GM18867 (cell line): ENCODE results near the gene SLC35B3.
"Not testable (repeated sequence)": the region's sequence is repeated elsewhere in the genome, so short reads cannot be mapped to it uniquely, and the experiment has no call there.

ENCODE experiments used
- ATAC-seq: cut with Tn5 transposase; IDR thresholded peaks from one replicate; pipeline ENCODE4 v1.9.1; 2021; ENCODE audit warnings: mild to moderate bottlenecking, moderate library complexity; ENCODE audit not compliant: unreplicated experiment

SLC35B3 gene

GRCh38 chr6:8435093-8435844, at the start of gene SLC35B3:
Gene SLC35B3, minus strand, starts transcription at chr6:8435545.
- peak; percentile 94 for ATAC-seq

GRCh38 chr6:8483650-8484049, 48.3 kb upstream of the SLC35B3 start:
- ATAC-seq, result peak; percentile 51

DNA sequence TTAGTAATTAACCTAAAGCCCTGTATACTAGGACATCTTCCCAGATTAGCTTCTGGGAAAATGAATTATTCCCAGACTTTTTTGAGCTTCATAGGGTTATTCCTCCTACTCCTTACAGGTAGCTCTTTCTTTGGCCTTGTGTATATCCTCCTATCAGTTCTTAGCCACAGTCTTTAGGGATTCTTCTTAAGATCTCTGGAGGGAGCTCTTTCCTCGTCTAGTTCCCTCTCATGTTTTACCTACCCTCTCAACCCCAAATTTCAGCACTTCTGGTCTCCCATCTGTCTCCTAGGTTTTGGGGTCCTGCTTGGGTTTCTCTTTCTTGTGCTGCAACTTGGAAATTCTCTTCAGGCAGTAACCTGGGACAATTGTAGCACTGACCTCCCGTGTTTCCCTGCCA, 46.4 kb upstream of the SLC35B3 start:
- peak; percentile 89 for ATAC-seq

DNA sequence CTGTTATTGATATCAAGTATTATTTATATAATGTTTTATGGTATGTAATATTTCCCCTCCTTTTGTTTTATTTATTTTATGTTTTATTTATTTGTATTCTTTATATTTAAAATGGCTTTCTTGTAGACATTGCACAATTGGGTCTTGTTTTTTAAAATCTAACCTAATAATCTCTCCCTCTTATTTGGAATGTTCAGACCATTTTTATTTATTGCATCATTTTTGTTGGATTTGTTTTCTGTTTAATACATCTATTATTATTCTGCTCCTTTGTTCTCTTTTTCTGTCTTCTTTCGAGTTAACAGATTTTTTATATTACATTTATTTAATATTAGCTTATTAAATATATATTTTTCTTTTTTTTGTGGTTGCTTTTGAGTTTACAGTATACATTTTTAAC, 43.1 kb upstream of the SLC35B3 start:
- no peak for ATAC-seq

DNA sequence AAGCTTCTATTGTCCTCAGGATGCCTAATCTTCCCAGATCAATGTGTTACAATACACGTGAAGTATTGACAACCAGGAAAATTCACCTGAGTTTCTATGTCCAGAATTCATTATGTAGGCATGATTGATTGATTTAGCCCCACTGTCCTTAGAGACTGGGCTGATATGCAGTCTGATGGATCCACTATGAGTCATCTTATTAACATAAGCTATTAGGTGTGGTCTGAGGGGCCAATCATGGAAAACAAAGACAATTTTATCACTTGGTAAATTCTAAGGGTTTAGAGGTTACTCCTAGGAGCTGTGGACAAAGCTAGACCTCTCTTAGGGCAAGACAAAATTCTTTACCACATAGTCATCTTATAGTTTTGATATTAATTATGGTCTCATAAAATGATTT, 41.3 kb upstream of the SLC35B3 start:
- no peak for ATAC-seq

GRCh38 chr6:8468552-8469356, 33.4 kb upstream of the SLC35B3 start:
- no peak for ATAC-seq

DNA sequence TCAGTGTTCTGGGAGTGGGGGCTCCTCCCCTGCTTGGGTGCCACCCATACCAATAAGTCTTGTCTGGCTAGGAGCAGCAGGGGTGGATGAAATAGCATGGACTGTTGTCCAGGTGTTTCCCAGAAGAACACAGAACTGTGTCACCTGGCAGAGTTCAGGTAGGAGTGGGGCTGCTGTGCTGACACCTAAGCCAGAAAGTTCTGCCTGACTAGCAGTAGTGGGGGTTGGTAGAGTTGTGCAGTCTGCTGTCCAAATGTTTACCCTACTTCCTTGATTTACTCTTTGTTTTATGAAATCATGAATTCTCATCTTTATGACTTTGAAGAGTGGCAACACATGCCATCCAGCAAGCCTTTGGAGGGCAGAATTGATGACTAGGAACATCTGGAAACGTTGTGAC, 27.3 kb upstream of the SLC35B3 start:
- ATAC-seq, result no peak

DNA sequence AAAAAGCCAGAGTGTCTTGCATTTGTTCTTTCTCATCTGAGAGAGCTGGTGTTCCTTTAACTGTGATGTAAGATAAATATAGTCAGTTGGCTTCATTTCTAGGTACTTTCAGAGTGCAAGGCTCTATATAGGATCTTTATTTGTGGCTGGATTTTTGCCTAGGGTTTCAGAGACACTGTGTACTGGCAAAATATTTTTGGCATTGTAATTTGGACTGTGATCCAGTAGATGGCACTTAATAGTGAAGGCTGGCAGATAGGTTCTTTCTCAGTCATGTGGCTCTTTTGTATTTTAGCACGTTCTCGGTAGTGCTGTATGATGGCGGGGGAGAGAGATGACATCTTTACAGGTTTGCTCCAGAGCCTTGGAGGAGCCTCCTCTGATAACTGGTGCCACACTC, 26.8 kb upstream of the SLC35B3 start:
- peak; percentile 51 for ATAC-seq

DNA sequence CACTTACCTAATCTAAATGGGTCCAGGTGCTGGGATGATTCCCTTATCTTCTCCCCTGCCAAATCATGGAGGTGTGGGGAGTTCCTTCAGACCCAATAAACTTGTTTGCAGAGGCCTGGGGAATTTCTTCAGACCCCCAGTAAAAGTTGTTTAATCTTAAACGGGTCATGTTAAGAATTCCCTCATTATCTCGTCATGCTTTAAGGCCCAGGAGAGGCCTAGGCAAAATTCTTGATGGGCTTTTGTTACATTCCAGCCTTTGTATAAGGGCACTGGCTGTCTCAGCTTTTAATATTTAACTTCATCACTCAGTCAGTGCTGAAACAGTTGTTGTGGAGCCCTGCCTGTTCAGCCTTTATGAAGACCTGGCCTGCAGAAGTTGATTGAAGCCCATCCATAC, 11.0 kb upstream of the SLC35B3 start:
- no peak for ATAC-seq

DNA sequence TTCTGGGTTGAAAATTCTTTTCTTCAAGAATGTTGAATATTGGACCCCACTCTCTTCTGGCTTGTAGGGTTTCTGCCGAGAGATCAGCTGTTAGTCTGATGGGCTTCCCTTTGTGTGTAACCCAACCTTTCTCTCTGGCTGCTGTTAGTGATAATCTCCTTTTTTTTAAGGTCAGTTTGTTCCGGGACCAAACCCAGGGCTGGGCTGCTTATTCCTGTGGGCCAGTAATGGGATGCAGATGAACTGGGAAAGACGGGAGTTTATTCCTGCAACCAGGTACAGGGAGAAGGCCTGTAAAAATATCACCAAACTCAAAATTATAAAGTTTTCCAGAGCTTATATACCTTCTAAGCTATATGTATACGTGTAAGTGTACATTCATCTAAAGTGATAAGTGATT, 10.6 kb upstream of the SLC35B3 start:
- not testable (repeated sequence) for ATAC-seq

DNA sequence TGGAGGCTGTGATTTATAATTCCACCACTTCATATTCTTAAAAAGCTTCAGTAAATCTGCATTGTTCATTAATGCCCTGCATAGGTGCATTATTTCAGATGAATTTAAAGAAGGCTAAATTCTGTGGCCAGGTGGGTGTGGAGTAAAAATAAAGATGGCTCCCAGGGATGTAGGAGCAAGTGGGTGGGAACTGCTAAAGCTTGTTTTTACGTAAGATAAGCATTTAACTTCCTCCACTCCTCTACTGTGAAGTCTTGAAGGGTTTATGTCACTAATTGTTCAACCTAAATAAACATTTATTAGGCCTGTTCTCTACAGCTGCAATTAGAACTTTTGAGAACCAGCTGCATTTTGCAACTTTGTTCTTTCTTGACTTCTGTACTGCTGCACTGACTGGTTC, 6.8 kb upstream of the SLC35B3 start:
- ATAC-seq, result no peak

DNA sequence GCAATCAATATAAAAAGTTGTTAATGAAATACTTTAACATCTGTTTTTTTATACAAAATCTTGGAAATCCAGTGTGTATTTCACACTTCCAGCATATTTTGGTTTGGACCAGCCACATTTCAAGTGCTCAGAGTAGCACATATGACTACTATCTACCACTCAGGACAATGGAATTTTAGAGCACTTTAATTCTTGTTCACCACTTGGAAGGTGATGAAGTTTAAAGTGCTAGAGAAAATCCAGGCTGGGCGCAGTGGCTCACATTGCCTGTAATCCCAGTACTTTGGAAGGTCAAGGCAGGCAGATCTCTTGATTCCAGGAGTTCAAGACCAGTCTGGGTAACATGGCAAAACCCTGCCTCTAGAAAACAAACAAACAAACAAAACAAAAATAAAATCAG, 6.1 kb upstream of the SLC35B3 start:
- ATAC-seq, result no peak

DNA sequence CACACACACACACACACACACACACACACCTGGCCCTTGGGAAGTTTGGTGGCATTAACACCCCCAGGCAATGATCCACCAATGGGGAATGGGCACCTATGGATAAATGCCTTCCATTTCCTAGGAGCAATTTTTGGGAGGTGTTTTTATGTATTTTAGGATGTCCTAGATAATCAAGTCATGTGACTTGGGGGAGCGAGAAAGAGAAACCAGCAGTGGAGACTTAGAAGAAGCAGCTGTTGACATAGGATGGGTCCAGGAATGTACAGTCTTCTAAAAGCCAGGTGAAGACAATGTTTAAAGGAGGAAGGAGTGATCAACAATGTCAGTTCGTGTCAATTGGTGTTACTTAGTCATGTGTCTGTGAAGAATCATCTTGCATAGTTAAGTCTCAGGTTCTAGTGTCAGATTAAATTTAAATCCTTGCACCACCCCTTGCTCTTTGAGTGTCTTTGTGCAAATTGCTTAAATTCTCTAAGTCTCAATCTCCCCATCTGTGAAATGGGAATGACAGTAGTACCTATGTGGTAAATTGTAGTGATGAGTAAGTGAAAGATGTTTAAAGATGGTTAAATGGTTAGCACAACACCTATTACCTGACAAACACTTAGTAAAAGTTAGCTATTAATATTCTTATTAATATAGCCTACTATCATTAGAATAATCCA, 4.4 kb upstream of the SLC35B3 start:
- ATAC-seq, result no peak

DNA sequence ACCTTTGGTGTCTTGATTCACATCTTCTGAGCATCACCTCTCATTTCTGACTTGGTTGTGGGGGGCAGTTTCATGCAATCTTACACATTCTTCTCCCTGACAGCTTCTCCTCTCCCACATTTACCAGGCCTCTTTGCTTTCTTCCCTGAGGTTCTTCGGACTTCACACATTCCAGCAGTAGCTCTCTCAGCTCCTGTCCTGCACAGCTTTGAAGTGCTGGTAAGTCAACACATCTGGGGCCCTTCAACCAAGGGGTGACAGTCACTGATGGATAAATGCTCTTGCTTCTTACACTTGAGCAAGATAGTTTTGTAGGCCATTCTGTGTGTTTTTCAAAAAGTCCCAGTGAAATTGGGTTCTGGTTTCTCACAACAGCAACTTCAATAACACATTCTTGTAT, 2.5 kb upstream of the SLC35B3 start:
- no peak for ATAC-seq

DNA sequence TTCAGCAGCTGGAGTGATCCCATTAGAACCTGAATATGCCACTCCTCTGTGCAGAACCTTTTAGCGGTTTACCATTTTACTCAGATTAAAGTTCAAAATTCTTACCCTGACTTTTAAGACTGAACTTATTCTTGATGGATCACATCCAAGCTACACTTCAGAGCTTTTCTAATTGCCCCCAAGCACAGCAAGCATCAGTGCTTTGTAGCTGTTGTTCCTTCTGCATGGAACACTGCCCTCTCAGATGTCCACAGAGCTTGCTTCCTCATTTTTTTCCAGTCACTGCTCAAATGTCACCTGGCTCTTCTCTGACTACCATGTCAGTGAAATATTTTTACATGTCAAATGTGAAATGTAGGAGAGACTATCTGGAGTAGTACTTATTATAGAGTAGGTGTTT, 1.6 kb upstream of the SLC35B3 start:
- no peak for ATAC-seq

- ATAC-seq, result no peak
Measured at GRCh38 chr6:8435845-8436168, 462 bp upstream of the SLC35B3 start.

- peak; percentile 24 for ATAC-seq
Measured at GRCh38 chr6:8434727-8435092, 635 bp downstream of the SLC35B3 start.

- ATAC-seq, result no peak
Measured at GRCh38 chr6:8432614-8433013, 2.7 kb downstream of the SLC35B3 start.

DNA sequence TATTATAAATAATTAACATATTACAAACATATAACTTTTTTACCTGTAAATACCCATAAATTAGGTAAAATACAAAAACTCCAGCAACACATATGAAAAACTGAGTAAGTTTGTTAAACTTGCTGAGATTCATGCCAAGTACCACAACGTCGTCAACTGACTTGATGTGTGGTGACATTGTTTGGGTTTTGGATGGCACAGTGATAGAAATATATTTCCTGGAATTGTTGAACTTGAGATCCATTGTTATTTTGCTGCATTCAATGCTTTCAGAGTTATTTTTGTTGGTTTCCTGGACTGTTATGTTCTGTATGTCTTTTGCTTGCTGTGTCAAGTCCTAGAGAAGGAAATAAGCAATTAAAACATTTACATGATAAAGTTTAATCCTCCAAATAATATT, 5.5 kb downstream of the SLC35B3 start:
- ATAC-seq, result no peak

GRCh38 chr6:8426544-8426943, 8.8 kb downstream of the SLC35B3 start:
- ATAC-seq, result not testable (repeated sequence)

DNA sequence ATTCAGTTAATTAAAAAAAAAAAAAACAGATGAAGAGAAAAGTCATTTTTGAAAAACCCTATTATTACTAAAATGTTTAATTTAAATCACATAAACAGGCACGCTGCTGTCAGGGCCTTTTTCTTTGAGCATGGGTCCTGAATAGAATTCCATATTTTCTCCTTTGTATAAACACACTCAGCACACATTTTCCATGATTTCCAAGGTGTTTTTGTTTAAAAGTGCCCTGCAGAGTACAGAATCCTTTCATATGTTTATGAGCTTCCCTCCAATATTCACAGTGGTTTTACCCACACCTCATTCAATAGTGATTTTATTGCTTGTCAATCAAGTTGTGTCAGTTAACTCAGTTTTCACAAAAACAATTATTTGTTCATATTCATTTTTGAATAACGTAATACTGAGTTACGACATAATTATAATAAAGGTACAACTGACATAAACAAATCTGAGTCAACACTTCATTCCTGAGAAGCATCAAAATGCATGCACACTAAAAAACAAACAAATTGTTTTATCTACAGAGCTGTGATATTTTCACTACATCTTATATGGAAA, 15.2 kb downstream of the SLC35B3 start:
- ATAC-seq, result no peak

DNA sequence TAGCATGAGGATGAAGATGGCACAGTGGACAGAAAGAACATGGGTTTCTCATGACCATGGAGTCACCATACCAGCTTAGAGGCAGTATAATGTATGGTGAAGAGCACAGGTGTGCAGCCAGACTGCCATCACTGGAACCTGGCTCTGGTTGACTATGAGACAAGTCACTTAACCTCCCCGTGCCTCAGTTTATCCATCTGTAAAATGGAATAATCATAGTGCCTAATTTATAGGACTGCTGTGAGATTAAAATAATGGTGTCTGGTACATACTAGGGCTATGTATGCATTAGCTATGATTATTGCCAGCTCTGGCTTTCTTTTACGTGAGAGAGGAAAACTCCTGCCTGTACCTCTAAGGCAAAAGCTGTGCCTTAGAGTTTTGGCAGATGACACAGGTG, 19.4 kb downstream of the SLC35B3 start:
- ATAC-seq, result no peak
